BLaER1 treated with 17β-estradiol and CSF1 and Interleukin-3, amounts not matched to agents 10 nM and 100 nM (cell line): ENCODE measurements around the gene N4BP2L2.

Source experiments
- H3K27ac ChIP-seq, 11 experiments: shearing (Covaris generic); formaldehyde crosslinking; 2 replicates each; pipeline ENCODE4 v1.8.1; 2022
- H3K27me3 ChIP-seq, 11 experiments: shearing (Covaris generic); formaldehyde crosslinking; 2 replicates each; pipeline ENCODE4 v1.8.1; 2022
- H3K36me3 ChIP-seq, 11 experiments: shearing (Covaris generic); formaldehyde crosslinking; 2 replicates each; pipeline ENCODE4 v1.8.1; 2022
- H3K4me1 ChIP-seq, 10 experiments: shearing (Covaris generic); formaldehyde crosslinking; 2 replicates each; pipeline ENCODE4 v1.8.1; 2022
- H3K4me2 ChIP-seq, 11 experiments: shearing (Covaris generic); formaldehyde crosslinking; 2 replicates each; pipeline ENCODE4 v1.8.1; 2022
- H3K4me3 ChIP-seq, 10 experiments: shearing (Covaris generic); formaldehyde crosslinking; 2 replicates each; pipeline ENCODE4 v1.8.1; 2022
- H3K9ac ChIP-seq, 11 experiments: shearing (Covaris generic); formaldehyde crosslinking; 2 replicates each; pipeline ENCODE4 v1.8.1; 2022
- H3K9me3 ChIP-seq, 11 experiments: shearing (Covaris generic); formaldehyde crosslinking; replicated peaks in 1 of 11; 2 replicates each; pipeline ENCODE4 v1.8.1; 2022
- H4K20me1 ChIP-seq, 11 experiments: shearing (Covaris generic); formaldehyde crosslinking; 2 replicates each; pipeline ENCODE4 v1.8.1; 2022
- Cebpa-rat ChIP-seq, 11 experiments: shearing (Covaris generic); IDR thresholded peaks; 2 replicates each; pipeline ENCODE4 v1.8.1; 2022

N4BP2L2 gene

GRCh38 chr13:32525766-32526165 lies 12.8 kb downstream of the N4BP2L2 start:
- H3K4me1 ChIP-seq, result peaks cover 0 to 5% (median under 1%) of the 10 kb centered on the region in 10 experiments; a peak in 4 of 20 replicates
- TF ChIP-seq Cebpa-rat (IDR thresholded peaks at IDR 0.05), result no peak
- H3K27me3 ChIP-seq, result no peaks in the 10 kb centered on the region
- H3K9ac ChIP-seq, result no peak overlapping the region
- no peaks in the 10 kb centered on the region for H3K9me3 ChIP-seq
- H3K4me3 ChIP-seq, result no peak overlapping the region
- peaks cover 71 to 100% (median 80%) of the 10 kb centered on the region in 11 experiments for H3K36me3 ChIP-seq
- H3K4me2 ChIP-seq, result no peak overlapping the region
- no peak overlapping the region for H3K27ac ChIP-seq
- peaks cover 11 to 100% (median 43%) of the 10 kb centered on the region in 11 experiments; a peak in 16 of 22 replicates for H4K20me1 ChIP-seq

- no peak overlapping the region for H3K4me3 ChIP-seq
- no peak for TF ChIP-seq Cebpa-rat (IDR thresholded peaks at IDR 0.05)
- H3K27ac ChIP-seq, result no peak overlapping the region
- H3K9ac ChIP-seq, result no peak overlapping the region
- H3K9me3 ChIP-seq, result no peaks in the 10 kb centered on the region
- H4K20me1 ChIP-seq, result peaks cover 0 to 47% (median 0%) of the 10 kb centered on the region in 11 experiments; a peak in 7 of 22 replicates
- peaks cover 70 to 98% (median 88%) of the 10 kb centered on the region in 11 experiments for H3K36me3 ChIP-seq
- no peak overlapping the region for H3K4me2 ChIP-seq
- H3K4me1 ChIP-seq, result no peaks in the 10 kb centered on the region
- no peaks in the 10 kb centered on the region for H3K27me3 ChIP-seq
Measured at GRCh38 chr13:32515246-32515645, 23.3 kb downstream of the N4BP2L2 start.

- Histone ChIP-seq H3K9me3 (no peaks in the 10 kb centered on the region), H3K36me3 (peaks cover 55 to 92% (median 79%) of the 10 kb centered on the region in 11 experiments), H3K4me1 (no peaks in the 10 kb centered on the region), H3K9ac (no peak overlapping the region), H3K27me3 (no peaks in the 10 kb centered on the region), H4K20me1 (peaks cover 0 to 30% (median 0%) of the 10 kb centered on the region in 11 experiments; a peak in 3 of 22 replicates), H3K4me2 (no peak overlapping the region), H3K27ac (no peak overlapping the region), H3K4me3 (no peak overlapping the region)
- TF ChIP-seq Cebpa-rat (IDR thresholded peaks at IDR 0.05), result no peak
Measured at GRCh38 chr13:32511482-32511881, 27.1 kb downstream of the N4BP2L2 start.

- H3K9ac ChIP-seq, result no peak overlapping the region
- TF ChIP-seq Cebpa-rat (IDR thresholded peaks at IDR 0.05), result no peak
- no peaks in the 10 kb centered on the region for H3K9me3 ChIP-seq
- H3K4me3 ChIP-seq, result no peak overlapping the region
- no peak overlapping the region for H3K27ac ChIP-seq
- H3K4me2 ChIP-seq, result no peak overlapping the region
- H4K20me1 ChIP-seq, result peaks cover 0 to 4% (median 0%) of the 10 kb centered on the region in 11 experiments; a peak in 1 of 22 replicates
- no peaks in the 10 kb centered on the region for H3K27me3 ChIP-seq
- no peaks in the 10 kb centered on the region for H3K4me1 ChIP-seq
- H3K36me3 ChIP-seq, result peaks cover 23 to 71% (median 40%) of the 10 kb centered on the region in 11 experiments; a peak in 21 of 22 replicates
Measured at GRCh38 chr13:32504876-32505275, 33.7 kb downstream of the N4BP2L2 start.

GRCh38 chr13:32504263-32504662 lies 34.3 kb downstream of the N4BP2L2 start:
- no peaks in the 10 kb centered on the region for H3K4me1 ChIP-seq
- no peak for TF ChIP-seq Cebpa-rat (IDR thresholded peaks at IDR 0.05)

GRCh38 chr13:32503727-32504126 lies 34.9 kb downstream of the N4BP2L2 start:
- no peak overlapping the region for H3K4me2 ChIP-seq
- H3K9ac ChIP-seq, result no peak overlapping the region
- H3K27ac ChIP-seq, result no peak overlapping the region
- H4K20me1 ChIP-seq, result peaks cover 0 to 4% (median 0%) of the 10 kb centered on the region in 11 experiments; a peak in 1 of 22 replicates
- H3K4me1 ChIP-seq, result no peaks in the 10 kb centered on the region
- H3K4me3 ChIP-seq, result no peak overlapping the region
- H3K9me3 ChIP-seq, result no peaks in the 10 kb centered on the region
- H3K36me3 ChIP-seq, result peaks cover 19 to 62% (median 31%) of the 10 kb centered on the region in 11 experiments; a peak in 21 of 22 replicates
- no peak for TF ChIP-seq Cebpa-rat (IDR thresholded peaks at IDR 0.05)
- no peaks in the 10 kb centered on the region for H3K27me3 ChIP-seq

More at GRCh38 chr13:32504263-32504662, 34.3 kb downstream of the N4BP2L2 start:
- Histone ChIP-seq H3K27ac (no peak overlapping the region), H3K9me3 (no peaks in the 10 kb centered on the region), H3K4me2 (no peak overlapping the region), H3K36me3 (peaks cover 23 to 67% (median 37%) of the 10 kb centered on the region in 11 experiments; a peak in 21 of 22 replicates), H3K9ac (no peak overlapping the region), H3K4me3 (no peak overlapping the region), H3K27me3 (no peaks in the 10 kb centered on the region), H4K20me1 (peaks cover 0 to 7% (median 0%) of the 10 kb centered on the region in 11 experiments; a peak in 1 of 22 replicates)

- Histone ChIP-seq H3K4me3 (no peak overlapping the region), H4K20me1 (peaks cover 0 to 4% (median 0%) of the 10 kb centered on the region in 11 experiments; a peak in 2 of 22 replicates), H3K9ac (no peak overlapping the region), H3K4me1 (no peaks in the 10 kb centered on the region), H3K4me2 (no peak overlapping the region), H3K36me3 (peaks cover under 1 to 35% (median 9%) of the 10 kb centered on the region in 11 experiments; a peak in 16 of 22 replicates), H3K27ac (no peak overlapping the region), H3K27me3 (no peaks in the 10 kb centered on the region), H3K9me3 (no peaks in the 10 kb centered on the region)
- no peak for TF ChIP-seq Cebpa-rat (IDR thresholded peaks at IDR 0.05)
Measured at GRCh38 chr13:32501064-32501463, 37.5 kb downstream of the N4BP2L2 start.

GRCh38 chr13:32499538-32500210 lies 38.9 kb downstream of the N4BP2L2 start:
- no peak overlapping the region for H3K4me3 ChIP-seq
- no peak for TF ChIP-seq Cebpa-rat (IDR thresholded peaks at IDR 0.05)

GRCh38 chr13:32497589-32497988 lies 41.0 kb downstream of the N4BP2L2 start:
- Histone ChIP-seq H3K4me3 (no peak overlapping the region), H3K4me1 (no peaks in the 10 kb centered on the region), H3K9me3 (no peaks in the 10 kb centered on the region), H3K4me2 (no peak overlapping the region), H3K27ac (no peak overlapping the region), H4K20me1 (peaks cover 0 to 4% (median 0%) of the 10 kb centered on the region in 11 experiments; a peak in 2 of 22 replicates), H3K27me3 (no peaks in the 10 kb centered on the region), H3K9ac (no peak overlapping the region), H3K36me3 (peaks cover 0 to 20% (median 0%) of the 10 kb centered on the region in 11 experiments; a peak in 2 of 22 replicates)
- TF ChIP-seq Cebpa-rat (IDR thresholded peaks at IDR 0.05), result no peak

More at GRCh38 chr13:32499538-32500210, 38.9 kb downstream of the N4BP2L2 start:
- peaks cover 0 to 4% (median 0%) of the 10 kb centered on the region in 11 experiments; a peak in 2 of 22 replicates for H4K20me1 ChIP-seq
- H3K9ac ChIP-seq, result no peak overlapping the region
- H3K4me1 ChIP-seq, result no peaks in the 10 kb centered on the region
- H3K27ac ChIP-seq, result no peak overlapping the region
- H3K4me2 ChIP-seq, result no peak overlapping the region
- no peaks in the 10 kb centered on the region for H3K27me3 ChIP-seq
- H3K36me3 ChIP-seq, result peaks cover 0 to 23% (median 0%) of the 10 kb centered on the region in 11 experiments; a peak in 5 of 22 replicates
- no peaks in the 10 kb centered on the region for H3K9me3 ChIP-seq
